NCI-H2227 treated with DMSO at 0.1 percent for 48 hours (cell line): ENCODE data around the gene CCDC60.

ENCODE experiments used
- DNase-seq: peaks from one replicate; lab custom pipeline; 2025; lab: John Stamatoyannopoulos, UW

CCDC60 gene

GRCh38 chr12:119447126-119447525, 112.6 kb downstream of the CCDC60 start:
- DNase-seq = peak; percentile 92

GRCh38 chr12:119447618-119448017, 113.1 kb downstream of the CCDC60 start:
- no peak for DNase-seq

GRCh38 chr12:119448611-119449131, 114.1 kb downstream of the CCDC60 start:
- peak; percentile 7 for DNase-seq

GRCh38 chr12:119450771-119451170, 116.2 kb downstream of the CCDC60 start:
- peak; percentile 43 for DNase-seq

- DNase-seq = no peak
Measured at GRCh38 chr12:119456824-119457223, 122.3 kb downstream of the CCDC60 start.

GRCh38 chr12:119457271-119457670, 122.7 kb downstream of the CCDC60 start:
- DNase-seq = no peak

GRCh38 chr12:119459481-119459880, 125.0 kb downstream of the CCDC60 start:
- no peak for DNase-seq

GRCh38 chr12:119460876-119461275, 126.3 kb downstream of the CCDC60 start:
- DNase-seq = no peak

GRCh38 chr12:119461636-119462214, 127.2 kb downstream of the CCDC60 start:
- no peak for DNase-seq

- DNase-seq = no peak
Measured at GRCh38 chr12:119463211-119463926, 128.8 kb downstream of the CCDC60 start.

GRCh38 chr12:119468296-119468695, 133.8 kb downstream of the CCDC60 start:
- no peak for DNase-seq

- DNase-seq = no peak
Measured at GRCh38 chr12:119475650-119476049, 141.1 kb downstream of the CCDC60 start.

GRCh38 chr12:119476951-119477350, 142.4 kb downstream of the CCDC60 start:
- DNase-seq = no peak

GRCh38 chr12:119479121-119479561, 144.6 kb downstream of the CCDC60 start:
- no peak for DNase-seq

GRCh38 chr12:119480551-119480950, 146.0 kb downstream of the CCDC60 start:
- DNase-seq = no peak

- DNase-seq = peak; percentile 27
Measured at GRCh38 chr12:119486599-119487154, 152.1 kb downstream of the CCDC60 start.

GRCh38 chr12:119491814-119492213, 157.3 kb downstream of the CCDC60 start:
- DNase-seq = no peak

GRCh38 chr12:119500209-119500608, 165.7 kb downstream of the CCDC60 start:
- DNase-seq = no peak

GRCh38 chr12:119501052-119501451, 166.5 kb downstream of the CCDC60 start:
- no peak for DNase-seq

- no peak for DNase-seq
Measured at GRCh38 chr12:119505001-119505400, 170.5 kb downstream of the CCDC60 start.

- no peak for DNase-seq
Measured at GRCh38 chr12:119512772-119513497, 178.4 kb downstream of the CCDC60 start.

GRCh38 chr12:119528241-119528640, 193.7 kb downstream of the CCDC60 start:
- no peak for DNase-seq
